Stimulated activated CD8-positive, alpha-beta memory T cell treated with anti-CD3 and anti-CD28 coated beads, Interleukin-2, amount 100 ng/mL, for 48 hours (primary cell): ENCODE results near the gene OSGIN1.

Source experiments
- DNase-seq, 2 donors: peaks; one replicate each; pipeline ENCODE4 v3.0.0-alpha.2; 2020; ENCODE audit warnings: low read depth in 2 of 2

The OSGIN1 gene

GRCh38 chr16:83926726-83927397, 26.2 kb upstream of the OSGIN1 start:
- DNase-seq, result peak; percentile 40 to 50

DNA sequence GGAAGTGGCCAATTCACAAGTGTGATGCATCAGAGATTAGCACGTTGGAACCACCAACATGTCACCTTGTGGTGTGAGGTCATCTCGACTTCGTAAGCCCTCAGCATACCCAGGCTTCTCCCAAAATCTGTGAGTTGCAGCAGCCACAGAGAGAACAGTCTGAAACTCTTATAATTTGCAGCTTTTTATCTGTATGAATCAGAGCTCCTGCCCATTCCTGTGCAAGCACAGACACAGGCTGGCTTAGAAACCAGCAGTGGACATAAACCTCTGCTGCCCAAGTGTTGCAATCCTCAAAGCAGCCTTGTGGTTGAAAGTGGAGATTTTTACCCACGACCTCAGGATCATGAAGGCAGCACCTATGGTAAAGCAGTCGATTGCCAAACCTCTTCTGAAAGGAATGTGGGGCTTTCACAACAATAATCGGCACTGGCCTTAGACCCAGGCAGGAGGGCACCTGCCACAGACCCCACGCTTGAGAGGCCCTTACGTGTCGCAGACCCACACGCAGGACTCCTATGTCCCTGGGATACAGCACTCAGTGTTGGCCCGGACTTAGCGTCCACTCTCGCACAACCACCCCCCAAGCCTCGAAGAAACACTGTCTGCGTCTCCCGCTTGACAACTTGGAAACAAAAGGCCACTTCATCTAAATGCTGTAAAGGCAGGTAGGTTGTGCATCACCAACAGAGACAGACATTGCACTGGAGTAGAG, 24.5 kb upstream of the OSGIN1 start:
- DNase-seq, result no peak

GRCh38 chr16:83929811-83930555, 23.1 kb upstream of the OSGIN1 start:
- no peak for DNase-seq

DNA sequence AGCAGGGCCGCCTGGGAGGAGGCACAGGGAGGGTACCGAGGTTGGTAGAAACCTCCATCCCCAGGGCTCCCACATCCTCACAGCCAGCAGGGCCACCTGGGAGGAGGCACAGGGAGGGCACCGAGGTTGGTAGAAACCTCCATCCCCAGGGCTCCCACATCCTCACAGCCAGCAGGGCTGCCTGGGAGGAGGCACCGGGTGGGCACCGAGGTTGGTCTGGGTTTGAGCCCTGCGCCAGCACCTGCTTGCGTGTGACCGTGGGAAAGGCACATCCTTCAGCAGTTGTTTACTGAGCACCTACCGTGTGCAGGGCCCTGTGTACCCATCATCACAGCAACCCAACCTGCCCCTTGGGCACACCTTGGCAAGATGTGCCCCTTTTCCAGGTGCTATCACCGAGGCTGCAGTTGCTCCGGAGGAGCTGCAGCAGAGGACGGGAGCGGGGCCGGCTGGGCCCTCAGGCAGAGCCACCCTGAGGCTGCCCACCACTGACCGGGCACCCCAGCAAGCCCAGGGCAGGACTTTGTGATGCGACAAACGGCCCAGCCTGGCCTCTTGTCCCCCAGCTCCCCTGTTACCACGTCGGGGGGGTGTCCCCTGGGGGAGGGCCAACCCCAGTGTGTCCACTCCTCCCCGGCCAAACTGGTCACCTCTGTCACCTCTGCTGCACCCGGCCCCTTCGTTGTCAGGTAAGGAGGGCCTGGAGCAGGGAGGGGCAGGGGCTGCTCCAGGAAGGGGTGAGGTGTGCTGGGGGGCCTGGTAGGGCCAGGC, 22.1 kb upstream of the OSGIN1 start:
- no peak for DNase-seq

DNA sequence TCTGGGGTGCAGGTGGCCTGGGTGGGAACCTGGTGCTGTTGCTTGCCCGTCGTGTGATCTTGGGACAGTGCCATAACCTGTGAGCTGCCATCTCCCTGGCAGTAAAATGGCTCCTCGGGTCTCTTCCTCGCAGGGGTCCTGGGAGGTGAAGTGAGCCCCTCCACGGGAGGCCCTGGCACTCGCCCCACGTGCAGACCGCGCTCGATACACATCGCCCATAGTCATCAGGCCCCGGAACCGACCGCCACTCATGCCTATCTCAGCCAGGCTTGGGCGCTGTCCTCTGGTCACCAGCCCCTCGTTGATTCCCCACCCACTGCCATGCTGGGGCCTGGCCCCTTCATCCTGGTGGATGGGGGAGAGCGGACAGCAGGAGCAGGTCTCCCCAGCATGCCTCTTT, 21.5 kb upstream of the OSGIN1 start:
- no peak for DNase-seq

DNA sequence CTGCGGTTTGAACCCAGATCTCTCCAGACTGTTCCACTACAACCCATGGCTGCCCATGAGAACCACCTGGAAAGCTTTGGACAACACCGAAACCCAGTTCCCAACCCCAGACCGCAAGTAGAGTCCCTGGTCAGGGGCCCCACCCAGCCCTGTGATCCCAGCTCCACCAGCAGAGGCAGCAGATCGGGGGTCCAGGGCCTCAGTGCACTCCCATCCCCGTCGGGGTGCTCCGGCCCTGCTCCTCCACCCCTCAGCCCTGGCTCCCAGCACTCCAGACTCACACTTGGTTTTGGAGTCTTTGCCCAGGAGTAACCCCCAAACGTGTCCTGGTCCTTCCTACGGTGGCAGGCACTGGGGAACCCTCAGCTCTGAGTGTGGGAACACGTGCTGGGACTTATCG, 20.7 kb upstream of the OSGIN1 start:
- no peak for DNase-seq

DNA sequence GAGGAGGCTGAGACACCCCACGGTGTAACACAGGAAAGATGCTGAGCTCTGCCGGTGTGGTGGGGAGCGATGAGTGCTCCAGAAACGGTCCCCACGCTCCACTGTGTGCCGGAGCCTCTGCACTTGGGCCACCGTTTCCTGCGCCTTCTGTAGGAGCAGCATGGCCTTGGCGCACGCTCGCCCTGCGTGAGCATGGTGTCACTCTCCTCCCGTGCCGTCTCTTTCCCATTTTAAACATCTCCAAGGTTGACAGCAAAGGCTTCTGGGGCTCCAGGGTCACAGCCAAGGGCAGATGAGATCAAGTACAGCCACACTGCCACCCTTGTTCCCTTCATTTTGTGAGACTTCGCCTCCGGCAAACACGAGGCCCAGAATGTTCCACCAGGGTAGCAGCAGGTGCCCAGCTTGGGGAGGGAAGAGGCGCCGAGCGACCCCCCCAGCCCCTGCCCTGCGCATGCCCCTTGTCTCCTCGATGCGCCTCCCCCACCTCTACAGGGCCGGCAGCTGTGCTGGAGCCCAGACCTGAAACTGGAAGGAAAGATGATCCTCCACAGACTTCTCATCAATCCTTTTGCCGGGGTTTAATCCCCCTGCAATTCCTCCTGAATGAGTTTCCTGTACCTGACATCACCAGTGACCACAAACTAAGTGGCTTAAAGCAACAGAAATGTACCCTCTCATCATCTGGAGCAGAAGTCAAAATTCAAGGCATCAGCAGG, 19.9 kb upstream of the OSGIN1 start:
- DNase-seq, result no peak

DNA sequence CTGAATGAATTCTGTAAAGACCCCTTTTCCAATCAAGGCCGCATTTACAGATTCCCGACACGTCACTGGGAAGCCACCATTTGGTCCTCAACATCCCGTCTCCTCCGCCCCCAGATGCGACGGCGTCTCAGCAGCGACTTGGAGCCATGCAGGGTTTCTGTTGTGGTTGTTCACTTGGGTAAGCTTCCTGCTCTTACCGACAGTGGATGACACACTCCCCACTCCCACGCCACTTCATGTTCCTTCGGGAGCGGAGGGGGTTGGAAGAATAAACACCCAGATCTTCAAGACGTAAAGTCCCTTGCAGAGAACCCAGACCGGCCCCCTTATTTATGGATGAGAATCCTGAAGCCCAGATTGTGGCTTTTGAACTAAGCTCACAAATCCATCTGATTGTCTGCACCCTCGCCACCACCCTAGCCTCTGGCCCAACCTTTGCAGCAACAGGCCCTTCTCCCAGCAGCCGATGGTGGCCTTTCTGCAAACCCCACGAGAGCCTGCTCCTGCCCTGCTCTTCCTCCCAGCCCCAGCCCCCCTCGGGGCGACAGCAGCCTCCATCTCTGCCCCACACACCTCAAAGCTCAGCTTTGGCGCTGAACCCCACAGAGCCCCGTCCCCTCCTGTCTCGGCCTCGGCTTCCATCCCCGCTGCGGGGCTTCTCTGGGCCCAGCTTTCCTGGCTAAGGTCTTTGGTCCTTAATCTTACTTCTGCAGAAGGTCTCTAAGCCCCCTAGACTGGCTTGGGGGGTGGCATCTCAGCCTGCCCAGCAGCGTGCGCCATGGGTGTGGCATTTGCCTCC, 19.0 kb upstream of the OSGIN1 start:
- no peak for DNase-seq

- no peak for DNase-seq
Measured at GRCh38 chr16:83934684-83934977, 18.4 kb upstream of the OSGIN1 start.

GRCh38 chr16:83935005-83935857, 17.8 kb upstream of the OSGIN1 start:
- DNase-seq, result no peak

GRCh38 chr16:83935858-83936255, 17.2 kb upstream of the OSGIN1 start:
- no peak for DNase-seq

- no peak for DNase-seq
Measured at GRCh38 chr16:83936581-83937165, 16.4 kb upstream of the OSGIN1 start.

DNA sequence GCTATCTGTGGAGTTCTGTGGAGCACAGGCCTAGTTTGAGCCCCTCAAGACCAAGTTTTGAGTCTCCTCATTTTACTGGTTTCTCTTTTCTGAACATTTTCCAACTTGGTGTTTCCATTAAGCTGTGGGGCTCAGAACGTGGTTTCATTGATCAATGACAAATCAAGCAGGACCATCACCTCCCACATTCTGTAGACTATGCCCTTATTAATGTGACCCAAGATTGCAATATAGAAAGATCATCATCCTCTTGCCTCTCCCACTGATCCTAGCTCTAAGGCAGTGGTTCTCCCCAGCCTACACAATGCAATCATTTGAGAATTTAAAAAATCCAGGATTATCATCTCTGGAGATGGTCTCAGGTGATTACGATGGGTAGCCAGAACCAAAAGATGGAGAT, 15.8 kb upstream of the OSGIN1 start:
- DNase-seq, result no peak

DNA sequence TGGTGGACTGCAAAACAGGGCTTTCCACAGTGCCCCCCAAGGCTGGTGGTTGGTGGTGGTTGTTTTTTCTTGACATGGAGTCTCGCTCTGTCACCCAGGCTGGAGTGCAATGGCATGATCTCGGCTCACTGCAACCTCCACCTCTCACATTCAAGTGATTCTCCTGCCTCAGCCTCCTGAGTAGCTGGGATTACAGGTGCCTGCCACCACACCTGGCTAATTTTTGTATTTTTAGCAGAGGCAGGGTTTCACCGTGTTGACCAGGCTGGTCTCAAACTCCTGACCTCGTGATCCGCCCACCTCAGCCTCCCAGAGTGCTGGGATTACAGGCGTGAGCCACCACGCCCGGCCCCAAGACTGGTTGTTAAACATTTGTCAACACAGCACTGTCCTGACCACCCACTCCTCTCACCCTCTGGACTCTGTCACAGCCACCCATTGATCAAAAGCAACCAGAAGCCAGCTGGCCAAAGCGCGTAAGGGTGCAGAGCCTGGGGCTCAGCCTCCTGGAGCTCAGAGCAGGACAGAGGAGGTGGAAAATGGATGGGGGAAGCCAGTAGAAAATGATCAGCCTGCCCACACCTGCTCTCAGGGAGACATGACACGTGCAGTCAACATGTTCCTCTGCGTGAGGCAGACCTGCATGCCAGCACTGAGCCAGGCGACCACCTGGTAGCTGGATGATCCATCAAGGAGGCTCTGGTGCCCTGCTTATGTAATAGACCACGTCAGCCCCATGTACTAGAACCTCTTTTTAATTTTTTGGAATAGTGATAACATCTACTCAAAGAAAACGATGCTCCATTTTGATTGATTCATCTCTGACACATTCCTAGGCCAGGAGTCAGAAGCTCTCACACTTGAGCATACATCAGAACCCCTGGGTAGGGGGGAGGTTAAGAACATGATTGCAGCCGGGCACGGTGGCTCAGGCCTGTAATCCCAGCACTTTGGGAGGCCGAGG, 14.8 kb upstream of the OSGIN1 start:
- no peak for DNase-seq

- DNase-seq, result no peak
Measured at GRCh38 chr16:83939266-83939855, 13.7 kb upstream of the OSGIN1 start.

DNA sequence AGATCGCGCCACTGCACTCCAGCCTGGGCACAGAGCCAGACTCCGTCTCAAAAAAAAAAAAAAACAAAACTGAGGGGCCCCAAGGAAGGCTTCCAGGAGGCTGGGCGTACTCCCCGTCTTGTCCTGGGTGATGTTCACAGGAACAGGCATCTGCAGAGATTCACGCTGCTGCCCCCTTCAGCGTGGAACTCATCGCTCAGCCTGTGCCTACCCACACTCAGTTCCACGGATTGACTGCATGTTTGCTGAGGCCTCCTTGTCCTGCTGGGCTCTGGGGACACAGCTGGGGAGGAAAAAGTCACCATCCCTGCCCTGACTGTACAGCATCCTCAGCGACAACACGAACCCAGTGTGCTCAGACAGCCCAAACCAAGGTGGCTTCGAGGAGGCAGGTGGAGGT, 12.9 kb upstream of the OSGIN1 start:
- DNase-seq, result no peak

- DNase-seq, result no peak
Measured at GRCh38 chr16:83940630-83941378, 12.2 kb upstream of the OSGIN1 start.
